OCI-M2 (cell line): ENCODE measurements around the gene ANO7.
"Not testable (repeated sequence)": the region's sequence is repeated elsewhere in the genome, so short reads cannot be mapped to it uniquely, and the experiment has no call there.

ENCODE experiments used
- DNase-seq: peaks from one replicate; lab custom pipeline; 2025; ENCODE audit not compliant: unreplicated experiment; lab: John Stamatoyannopoulos, UW

The ANO7 gene

DNA sequence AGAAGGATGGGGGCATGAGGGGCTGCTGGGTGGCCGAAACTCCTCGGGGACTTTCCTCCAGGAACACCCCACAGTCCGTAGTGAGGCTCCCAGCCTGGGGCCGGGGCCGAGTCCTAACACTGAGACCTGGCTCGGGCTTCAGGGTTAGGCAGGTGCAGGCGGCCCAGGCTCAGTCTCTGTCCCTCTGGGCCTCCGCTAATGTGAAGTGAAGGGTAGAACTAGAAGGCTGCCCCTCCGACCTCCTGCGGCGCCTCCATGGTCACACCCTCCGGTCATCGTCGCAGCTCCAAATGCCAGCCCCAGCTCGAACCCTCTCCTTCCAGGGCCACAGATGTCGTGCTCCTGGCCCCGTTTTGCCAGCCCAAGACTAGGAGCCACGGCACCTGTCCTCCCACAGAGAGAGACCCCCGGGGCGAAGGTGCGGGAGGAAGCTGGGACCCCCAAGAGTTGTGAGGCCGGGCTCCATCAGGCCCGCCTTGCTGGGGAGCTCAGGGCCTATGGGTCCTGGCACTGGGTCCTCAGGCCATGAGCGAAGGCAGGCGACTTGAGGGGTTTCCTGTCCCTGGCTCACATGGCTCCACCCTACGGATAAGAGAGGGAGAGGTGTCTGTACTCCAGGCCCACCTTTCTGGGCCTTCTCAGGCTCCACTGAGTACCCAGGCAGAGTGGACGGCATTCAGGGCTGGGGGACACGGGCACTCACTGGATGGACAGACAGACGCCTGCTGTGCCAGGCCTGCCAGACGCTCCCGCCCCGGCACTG is 797 bp downstream of the ANO7 start:
- no peak for DNase-seq

DNA sequence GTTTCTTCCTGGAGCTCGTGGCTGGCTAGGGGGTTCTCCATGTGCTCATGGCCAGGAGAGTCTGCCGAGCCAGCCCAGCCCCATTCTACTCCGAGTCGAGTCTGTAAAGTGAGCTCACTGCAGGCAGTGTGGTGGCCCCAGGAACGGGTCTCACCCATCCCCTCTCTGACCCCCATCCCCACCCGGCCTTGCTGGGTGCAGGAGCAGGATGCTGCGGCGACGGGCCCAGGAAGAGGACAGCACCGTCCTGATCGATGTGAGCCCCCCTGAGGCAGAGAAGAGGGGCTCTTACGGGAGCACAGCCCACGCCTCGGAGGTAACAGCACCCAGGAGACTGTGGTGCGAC is 1.4 kb downstream of the ANO7 start:
- no peak for DNase-seq

- DNase-seq, result no peak
Observed at GRCh38 chr2:241190291-241190981, 2.0 kb downstream of the ANO7 start.

DNA sequence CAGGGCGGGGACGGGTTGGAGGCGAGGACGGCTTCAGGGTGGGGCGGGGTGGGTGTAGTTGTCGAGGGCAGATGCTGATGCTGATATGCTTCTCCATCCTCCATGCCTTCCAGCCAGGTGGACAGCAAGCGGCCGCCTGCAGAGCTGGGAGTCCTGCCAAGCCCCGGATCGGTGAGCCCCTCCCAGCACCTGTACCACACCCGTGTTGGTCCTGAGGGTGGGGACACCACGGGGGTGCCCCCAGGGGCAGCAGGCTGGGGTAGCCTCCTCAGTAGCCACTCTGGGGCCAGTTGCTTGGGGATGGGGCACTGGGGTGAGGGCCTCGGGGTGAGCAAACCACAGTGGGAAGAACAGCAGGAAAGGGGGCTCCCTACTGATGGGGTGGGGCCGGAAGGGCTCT is 2.6 kb downstream of the ANO7 start:
- no peak for DNase-seq

- DNase-seq, result no peak
Observed at GRCh38 chr2:241193271-241193670, 4.8 kb downstream of the ANO7 start.

DNA sequence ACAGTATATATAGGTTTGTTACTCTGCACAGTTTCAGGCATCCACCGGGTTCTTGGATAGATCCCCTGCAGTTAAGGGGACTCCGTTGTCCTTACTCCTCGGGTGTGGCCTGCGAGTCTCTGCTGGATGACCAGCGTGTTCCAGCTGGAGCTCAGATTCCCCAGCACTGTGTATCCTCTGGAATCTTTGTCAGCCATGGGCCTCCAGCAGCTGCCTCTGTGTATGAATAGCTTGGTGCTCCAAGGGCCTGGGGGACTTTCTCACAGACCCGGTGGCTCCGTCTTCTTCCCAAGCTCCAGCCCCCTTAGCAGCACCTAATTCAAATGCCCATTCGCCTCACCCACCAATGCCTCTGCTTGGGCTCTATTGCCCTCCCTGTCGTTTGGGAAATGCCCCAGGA is 6.3 kb downstream of the ANO7 start:
- no peak for DNase-seq

GRCh38 chr2:241195506-241196130 is 7.1 kb downstream of the ANO7 start:
- no peak for DNase-seq

GRCh38 chr2:241197246-241197645 is 8.8 kb downstream of the ANO7 start:
- DNase-seq, result not testable (repeated sequence)

- no peak for DNase-seq
Observed at GRCh38 chr2:241197947-241198346, 9.5 kb downstream of the ANO7 start.

GRCh38 chr2:241198381-241199279 is 10.2 kb downstream of the ANO7 start:
- no peak for DNase-seq

- DNase-seq, result no peak
Observed at GRCh38 chr2:241199286-241199685, 10.8 kb downstream of the ANO7 start.

DNA sequence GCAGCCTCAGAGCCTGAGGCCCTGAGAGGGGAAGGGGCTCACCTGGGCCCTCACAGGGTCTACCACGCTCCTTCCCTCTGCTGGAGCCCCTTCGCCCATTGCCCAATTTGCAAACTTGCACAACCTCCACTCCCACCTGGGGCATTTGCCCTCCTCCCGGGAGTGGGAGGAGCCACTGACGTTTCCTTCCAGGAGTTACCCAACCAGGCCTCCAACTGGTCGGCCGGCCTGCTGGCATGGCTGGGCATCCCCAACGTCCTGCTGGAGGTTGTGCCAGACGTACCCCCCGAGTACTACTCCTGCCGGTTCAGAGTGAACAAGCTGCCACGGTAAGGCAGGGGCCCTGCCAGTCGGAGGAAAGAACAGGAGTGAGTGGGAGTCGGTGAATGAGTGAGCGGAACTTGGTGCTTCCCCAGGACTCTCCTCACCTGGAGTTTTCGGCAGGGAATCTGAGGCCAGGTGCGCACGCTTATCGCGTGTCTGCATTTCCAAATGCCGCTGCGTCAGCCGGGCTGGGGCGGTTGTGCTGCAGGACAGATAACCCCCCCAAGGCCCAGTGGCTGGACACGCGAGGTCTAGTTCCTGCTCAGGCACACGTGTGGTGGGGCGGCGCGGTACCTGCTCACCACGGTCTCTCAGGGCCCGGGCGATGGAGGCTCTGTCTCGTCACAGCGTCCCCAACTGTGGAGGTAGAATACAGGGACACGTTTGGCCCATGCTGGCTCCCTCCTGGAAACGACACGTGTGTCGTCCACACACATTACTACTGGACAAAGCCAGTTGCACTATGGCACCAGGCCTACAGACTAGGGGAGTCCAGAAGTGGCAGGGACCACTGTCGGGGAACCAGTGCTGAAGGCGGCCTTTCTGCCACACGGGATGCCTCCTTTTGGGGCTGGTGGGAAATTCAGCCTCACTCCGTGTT is 11.7 kb downstream of the ANO7 start:
- DNase-seq, result no peak

GRCh38 chr2:241200822-241201395 is 12.4 kb downstream of the ANO7 start:
- no peak for DNase-seq

- DNase-seq, result no peak
Observed at GRCh38 chr2:241201445-241202267, 13.2 kb downstream of the ANO7 start.

- no peak for DNase-seq
Observed at GRCh38 chr2:241202268-241202585, 13.8 kb downstream of the ANO7 start.

- no peak for DNase-seq
Observed at GRCh38 chr2:241202681-241203080, 14.2 kb downstream of the ANO7 start.

DNA sequence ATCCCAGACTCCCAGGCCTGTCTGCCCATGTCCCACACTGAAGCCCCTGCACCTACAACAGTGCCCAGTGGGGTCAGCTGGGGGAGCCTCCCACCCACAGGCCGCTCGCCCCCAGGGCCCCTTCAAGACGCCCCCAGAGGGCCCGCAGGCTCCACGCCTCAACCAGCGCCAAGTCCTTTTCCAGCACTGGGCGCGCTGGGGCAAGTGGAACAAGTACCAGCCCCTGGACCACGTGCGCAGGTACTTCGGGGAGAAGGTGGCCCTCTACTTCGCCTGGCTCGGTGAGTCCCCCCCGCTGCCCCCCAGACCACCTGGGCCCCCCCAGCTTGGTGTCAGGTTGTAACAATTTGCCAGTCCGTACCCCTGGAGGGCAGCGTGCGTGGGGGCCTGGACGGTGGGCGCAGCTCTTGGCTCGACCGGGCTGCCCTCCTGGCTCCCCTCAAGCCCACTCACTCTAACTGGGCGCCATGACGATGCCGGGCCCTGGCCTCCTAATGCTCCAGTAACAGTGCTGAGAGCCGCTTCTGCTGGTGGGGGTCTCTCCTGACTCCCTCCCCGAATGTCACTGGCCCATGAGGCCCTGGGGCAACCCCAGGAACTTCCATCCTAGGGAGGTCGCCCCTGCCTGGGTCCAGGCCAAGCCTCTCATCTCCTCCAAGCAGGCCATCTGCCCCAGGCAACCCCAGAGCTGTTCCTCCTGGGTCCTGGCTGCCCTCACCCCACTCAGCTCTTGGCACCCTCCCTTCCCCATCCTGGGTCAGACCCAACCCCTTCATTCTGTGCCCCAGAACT is 14.9 kb downstream of the ANO7 start:
- no peak for DNase-seq

- DNase-seq, result no peak
Observed at GRCh38 chr2:241204010-241204384, 15.5 kb downstream of the ANO7 start.
